Measurements from ENCODE around the gene AKR1B1. TPM values are rescaled to one million over a fixed set of nuclear protein-coding genes. Genes with fewer than 3 reads are reported as not detected.
"Not testable (repeated sequence)": the region's sequence is repeated elsewhere in the genome, so short reads cannot be mapped to it uniquely, and the experiment has no call there.

The AKR1B1 gene
- total RNA-seq, 4 donors from 2014 or later = 10.7 to 22.6 (median 17.5) TPM

DNA sequence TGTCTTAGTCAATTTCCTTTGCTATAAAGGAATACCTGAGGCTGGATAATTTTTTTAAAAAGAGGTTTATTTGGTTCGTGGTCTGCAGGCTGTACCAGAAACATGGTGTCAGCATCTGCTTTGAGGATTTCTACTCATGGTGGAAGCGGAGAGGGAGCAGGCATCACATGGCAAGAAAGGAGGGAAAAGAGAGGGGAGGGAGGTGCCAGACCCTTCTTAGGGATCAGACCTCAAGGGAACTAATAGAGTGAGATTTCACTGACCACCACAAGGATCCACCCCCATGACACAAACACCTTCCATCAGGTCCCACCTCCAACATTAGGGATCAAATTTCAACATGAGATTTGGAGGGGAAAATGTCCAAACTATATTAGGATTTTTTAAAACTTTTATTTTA, 41.5 kb upstream of the AKR1B1 start:
- no peaks in the 10 kb centered on the region for H3K9me3 ChIP-seq
- H3K4me3 ChIP-seq = no peak overlapping the region
- no peak for DNase-seq (ENCODE audit: low spot score in 2 of 2)
- no peaks in the 10 kb centered on the region for H3K36me3 ChIP-seq
- TF ChIP-seq POLR2AphosphoS5 (IDR thresholded peaks at IDR 0.05) (no peak), POLR2A (IDR thresholded peaks at IDR 0.05) (no peak), EP300 (IDR thresholded peaks at IDR 0.05) (no peak)
- TF ChIP-seq, protein P1, sequence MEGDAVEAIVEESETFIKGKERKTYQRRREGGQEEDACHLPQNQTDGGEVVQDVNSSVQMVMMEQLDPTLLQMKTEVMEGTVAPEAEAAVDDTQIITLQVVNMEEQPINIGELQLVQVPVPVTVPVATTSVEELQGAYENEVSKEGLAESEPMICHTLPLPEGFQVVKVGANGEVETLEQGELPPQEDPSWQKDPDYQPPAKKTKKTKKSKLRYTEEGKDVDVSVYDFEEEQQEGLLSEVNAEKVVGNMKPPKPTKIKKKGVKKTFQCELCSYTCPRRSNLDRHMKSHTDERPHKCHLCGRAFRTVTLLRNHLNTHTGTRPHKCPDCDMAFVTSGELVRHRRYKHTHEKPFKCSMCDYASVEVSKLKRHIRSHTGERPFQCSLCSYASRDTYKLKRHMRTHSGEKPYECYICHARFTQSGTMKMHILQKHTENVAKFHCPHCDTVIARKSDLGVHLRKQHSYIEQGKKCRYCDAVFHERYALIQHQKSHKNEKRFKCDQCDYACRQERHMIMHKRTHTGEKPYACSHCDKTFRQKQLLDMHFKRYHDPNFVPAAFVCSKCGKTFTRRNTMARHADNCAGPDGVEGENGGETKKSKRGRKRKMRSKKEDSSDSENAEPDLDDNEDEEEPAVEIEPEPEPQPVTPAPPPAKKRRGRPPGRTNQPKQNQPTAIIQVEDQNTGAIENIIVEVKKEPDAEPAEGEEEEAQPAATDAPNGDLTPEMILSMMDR (IDR thresholded peaks at IDR 0.05) = no peak
- WGBS = 74% methylated on average over 2 of the region's 2 CpGs
- H3K27me3 ChIP-seq = peaks cover 4% of the 10 kb centered on the region
- no peaks in the 10 kb centered on the region for H3K4me1 ChIP-seq
- H3K27ac ChIP-seq = no peak overlapping the region

DNA sequence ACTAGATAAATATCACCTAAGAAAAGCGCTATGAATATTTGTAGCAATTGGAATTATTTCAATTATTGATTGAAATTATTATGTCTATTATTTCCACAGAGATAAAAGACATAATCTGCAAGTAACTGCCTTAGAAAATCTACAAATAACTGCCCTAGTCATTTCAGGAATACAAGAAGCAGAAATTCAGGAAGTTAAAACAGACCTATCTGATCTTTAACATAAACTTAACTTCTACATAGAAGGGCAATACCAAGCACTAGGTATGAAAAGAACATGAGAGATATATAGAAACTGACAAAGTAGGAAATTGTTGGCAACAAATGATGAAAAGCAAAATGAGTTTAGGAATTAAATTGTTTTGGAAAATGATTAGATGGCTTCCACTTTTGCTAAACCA, 36.6 kb upstream of the AKR1B1 start:
- DNase-seq (ENCODE audit: low spot score in 2 of 2) = no peak
- TF ChIP-seq, protein P1 (IDR thresholded peaks at IDR 0.05) = no peak
- TF ChIP-seq POLR2A (IDR thresholded peaks at IDR 0.05) = no peak
- no peak for TF ChIP-seq EP300 (IDR thresholded peaks at IDR 0.05)
- no peak for TF ChIP-seq POLR2AphosphoS5 (IDR thresholded peaks at IDR 0.05)
- Histone ChIP-seq H3K9me3 (no peaks in the 10 kb centered on the region), H3K27me3 (peaks cover 4% of the 10 kb centered on the region), H3K4me1 (no peaks in the 10 kb centered on the region), H3K27ac (no peak overlapping the region), H3K36me3 (no peaks in the 10 kb centered on the region), H3K4me3 (no peak overlapping the region)
- 81% methylated on average over 1 of the region's 1 CpG for WGBS

DNA sequence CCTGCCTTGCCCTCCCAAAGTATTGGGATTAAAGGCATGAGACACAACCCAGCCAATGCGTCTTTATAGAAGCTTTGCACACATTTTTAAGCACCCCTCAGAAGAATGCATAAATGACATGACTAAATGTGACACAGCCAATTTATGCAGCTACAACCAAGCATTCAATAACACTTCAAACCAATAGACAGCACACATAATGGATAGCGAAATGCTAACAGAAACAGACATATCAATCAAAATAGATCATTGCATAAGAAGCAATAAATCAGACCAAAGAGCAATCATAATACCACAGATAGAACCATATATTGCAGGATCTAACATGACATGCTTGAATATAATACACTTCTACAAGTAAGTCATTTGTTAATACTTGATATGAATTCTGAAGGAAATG, 34.2 kb upstream of the AKR1B1 start:
- H3K27me3 ChIP-seq = peaks cover 4% of the 10 kb centered on the region
- no peaks in the 10 kb centered on the region for H3K36me3 ChIP-seq
- H3K4me3 ChIP-seq = no peak overlapping the region
- DNase-seq (ENCODE audit: low spot score in 2 of 2) = no peak
- 75% methylated on average over 2 of the region's 2 CpGs for WGBS
- no peaks in the 10 kb centered on the region for H3K9me3 ChIP-seq
- TF ChIP-seq POLR2A (IDR thresholded peaks at IDR 0.05) (no peak), POLR2AphosphoS5 (IDR thresholded peaks at IDR 0.05) (no peak), EP300 (IDR thresholded peaks at IDR 0.05) (no peak)
- TF ChIP-seq, protein P1 (IDR thresholded peaks at IDR 0.05) = no peak
- H3K4me1 ChIP-seq = no peaks in the 10 kb centered on the region
- H3K27ac ChIP-seq = no peak overlapping the region

DNA sequence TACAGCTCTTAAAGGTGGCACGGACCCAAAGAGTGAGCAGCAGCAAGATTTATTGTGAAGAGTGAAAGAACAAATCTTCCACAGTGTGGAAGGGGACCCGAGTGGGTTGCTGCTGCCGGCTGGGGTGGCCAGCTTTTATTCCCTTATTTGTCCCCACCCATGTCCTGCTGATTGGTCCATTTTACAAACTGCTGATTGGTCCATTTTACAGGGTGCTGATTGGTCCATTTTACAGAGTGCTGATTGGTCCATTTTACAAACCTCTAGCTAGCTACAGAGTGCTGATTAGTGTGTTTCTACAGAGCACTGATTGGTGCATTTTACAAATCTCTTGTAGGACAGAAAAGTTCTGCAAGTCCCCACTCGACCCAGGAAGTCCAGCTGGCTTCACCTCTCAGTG, 28.8 kb upstream of the AKR1B1 start:
- not testable (repeated sequence) for H3K9me3 ChIP-seq

DNA sequence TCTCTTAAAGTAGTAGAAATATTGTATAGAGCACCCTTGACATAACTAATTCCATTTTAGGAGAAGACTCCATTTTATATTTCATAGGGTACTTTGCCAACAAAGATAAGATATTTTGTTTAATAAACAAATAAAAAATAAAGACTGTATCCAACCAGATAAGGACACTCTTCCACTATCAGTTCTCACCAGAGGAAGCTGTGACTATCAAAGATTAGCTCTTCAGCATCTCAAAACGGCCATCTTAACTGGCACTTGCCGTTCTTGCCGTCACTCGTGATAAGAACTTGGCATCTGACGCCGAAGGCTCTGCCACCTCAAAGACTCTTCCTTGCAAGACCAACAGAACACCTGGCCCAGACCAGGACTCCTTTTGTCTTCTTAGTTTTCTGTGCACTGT, 26.3 kb upstream of the AKR1B1 start:
- Histone ChIP-seq H3K4me3 (no peak overlapping the region), H3K36me3 (no peaks in the 10 kb centered on the region), H3K27me3 (no peaks in the 10 kb centered on the region), H3K9me3 (no peaks in the 10 kb centered on the region), H3K27ac (no peak overlapping the region), H3K4me1 (no peaks in the 10 kb centered on the region)
- DNase-seq (ENCODE audit: low spot score in 2 of 2) = no peak
- WGBS = 73% methylated on average over 6 of the region's 6 CpGs
- TF ChIP-seq EP300 (IDR thresholded peaks at IDR 0.05) = no peak
- TF ChIP-seq POLR2AphosphoS5 (IDR thresholded peaks at IDR 0.05) = no peak
- TF ChIP-seq, protein P1 (IDR thresholded peaks at IDR 0.05) = no peak
- no peak for TF ChIP-seq POLR2A (IDR thresholded peaks at IDR 0.05)

More for the DNA sequence above, 28.8 kb upstream of the AKR1B1 start:
- not testable (repeated sequence) for H3K27ac ChIP-seq; H3K4me1 ChIP-seq; H3K27me3 ChIP-seq; H3K36me3 ChIP-seq; H3K4me3 ChIP-seq; DNase-seq (ENCODE audit: low spot score in 2 of 2)
- 74% methylated on average over 4 of the region's 4 CpGs for WGBS

DNA sequence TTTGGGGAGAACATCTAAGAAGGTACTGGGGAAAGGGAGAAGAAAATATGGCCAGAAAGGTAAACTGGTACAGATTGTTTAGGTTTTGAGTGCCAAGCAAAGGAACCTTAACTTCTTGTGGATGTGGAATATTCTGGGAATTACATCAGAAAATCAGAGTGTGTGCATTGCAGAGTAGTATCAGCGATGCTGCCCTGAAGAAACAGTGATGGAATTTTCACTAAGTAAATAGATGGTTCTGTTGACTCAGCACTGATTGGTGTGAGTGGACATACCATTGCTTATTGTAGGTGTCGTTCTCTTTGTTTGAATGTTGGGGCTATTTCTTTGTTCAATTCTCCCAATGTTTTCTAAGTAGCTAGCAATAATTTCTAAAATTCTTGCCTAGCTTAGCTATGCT, 24.4 kb upstream of the AKR1B1 start:
- TF ChIP-seq POLR2AphosphoS5 (IDR thresholded peaks at IDR 0.05) = no peak
- TF ChIP-seq EP300 (IDR thresholded peaks at IDR 0.05) = no peak
- TF ChIP-seq POLR2A (IDR thresholded peaks at IDR 0.05) = no peak
- TF ChIP-seq, protein P1 (IDR thresholded peaks at IDR 0.05) = no peak
- no peaks in the 10 kb centered on the region for H3K36me3 ChIP-seq
- 95% methylated on average over 2 of the region's 2 CpGs for WGBS

More for the DNA sequence above, 24.4 kb upstream of the AKR1B1 start:
- no peak for DNase-seq (ENCODE audit: low spot score in 2 of 2)
- H3K27me3 ChIP-seq = no peaks in the 10 kb centered on the region
- no peak overlapping the region for H3K27ac ChIP-seq
- H3K9me3 ChIP-seq = no peaks in the 10 kb centered on the region
- no peak overlapping the region for H3K4me3 ChIP-seq
- H3K4me1 ChIP-seq = no peaks in the 10 kb centered on the region
